ENCODE data around the gene USP30. TPM values are rescaled to one million over a fixed set of nuclear protein-coding genes. Genes with fewer than 3 reads are reported as not detected.

USP30 gene
- total RNA-seq, 1 experiment from 2014 or later = 6.9 TPM

DNA sequence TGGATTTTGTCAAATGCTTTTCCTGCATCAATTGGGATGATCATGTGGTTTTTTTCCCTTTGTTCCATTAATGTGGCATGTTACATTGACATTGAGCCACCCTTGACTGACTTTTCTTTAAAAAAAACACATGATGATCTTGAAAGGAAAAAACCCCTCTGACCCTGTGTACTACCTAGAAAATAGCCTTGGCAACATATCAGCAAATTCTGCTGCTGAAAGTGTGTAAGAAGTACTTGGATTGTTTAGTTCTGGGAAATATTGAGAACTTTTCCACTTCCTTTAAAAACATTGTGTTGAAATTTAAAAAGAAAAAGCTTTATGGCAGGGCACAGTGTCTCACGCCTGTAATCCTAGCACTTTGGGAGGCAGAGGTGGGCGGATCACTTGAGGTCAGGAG is 84.7 kb downstream of the USP30 start (continued):
- TF ChIP-seq, protein P1, sequence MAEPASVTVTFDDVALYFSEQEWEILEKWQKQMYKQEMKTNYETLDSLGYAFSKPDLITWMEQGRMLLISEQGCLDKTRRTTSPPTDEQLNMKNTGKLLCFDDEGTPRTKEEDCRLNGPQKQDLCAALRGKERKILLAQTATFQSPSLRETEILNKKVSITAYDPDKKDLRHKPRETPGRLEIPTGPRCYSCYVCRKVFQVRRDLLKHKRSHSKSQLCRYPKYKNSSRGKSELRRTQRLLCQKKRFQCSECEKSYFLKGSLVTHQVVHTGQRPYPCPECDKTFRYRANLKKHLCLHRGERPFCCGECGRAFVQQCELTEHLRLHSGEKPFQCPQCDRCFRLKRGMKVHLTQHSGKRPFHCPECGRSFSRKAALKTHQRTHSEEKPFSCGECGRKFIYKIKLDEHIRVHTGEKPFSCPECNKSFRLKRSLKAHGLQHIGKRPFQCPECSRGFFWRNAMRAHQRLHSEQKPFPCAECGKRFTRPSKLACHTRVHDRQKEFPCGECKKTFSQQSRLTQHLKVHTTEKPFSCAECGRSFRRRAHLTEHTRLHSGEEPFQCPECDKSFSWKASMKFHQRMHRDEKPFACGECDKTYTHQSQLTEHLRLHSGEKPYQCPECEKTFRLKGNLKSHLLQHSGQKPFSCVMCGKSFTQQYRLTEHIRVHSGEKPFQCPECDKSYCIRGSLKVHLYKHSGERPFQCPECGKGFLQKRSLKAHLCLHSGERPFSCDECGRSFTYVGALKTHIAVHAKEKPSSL (CRISPR knock-in tag; conservative IDR thresholded peaks at IDR 0.05) = no peak
- TF ChIP-seq, protein P2, sequence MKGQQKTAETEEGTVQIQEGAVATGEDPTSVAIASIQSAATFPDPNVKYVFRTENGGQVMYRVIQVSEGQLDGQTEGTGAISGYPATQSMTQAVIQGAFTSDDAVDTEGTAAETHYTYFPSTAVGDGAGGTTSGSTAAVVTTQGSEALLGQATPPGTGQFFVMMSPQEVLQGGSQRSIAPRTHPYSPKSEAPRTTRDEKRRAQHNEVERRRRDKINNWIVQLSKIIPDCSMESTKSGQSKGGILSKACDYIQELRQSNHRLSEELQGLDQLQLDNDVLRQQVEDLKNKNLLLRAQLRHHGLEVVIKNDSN (CRISPR knock-in tag; IDR thresholded peaks at IDR 0.05) = no peak
- TF ChIP-seq, protein P3, sequence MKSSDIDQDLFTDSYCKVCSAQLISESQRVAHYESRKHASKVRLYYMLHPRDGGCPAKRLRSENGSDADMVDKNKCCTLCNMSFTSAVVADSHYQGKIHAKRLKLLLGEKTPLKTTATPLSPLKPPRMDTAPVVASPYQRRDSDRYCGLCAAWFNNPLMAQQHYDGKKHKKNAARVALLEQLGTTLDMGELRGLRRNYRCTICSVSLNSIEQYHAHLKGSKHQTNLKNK (CRISPR knock-in tag; IDR thresholded peaks at IDR 0.05) = no peak
- TF ChIP-seq GABPB1 (CRISPR knock-in tag; IDR thresholded peaks at IDR 0.05) = no peak
- no peak for TF ChIP-seq MYBL2 (CRISPR knock-in tag; IDR thresholded peaks at IDR 0.05)

Other genes starting within 250 kb of the USP30 start
- gene SSH1, start 195.0 kb upstream of the USP30 start, total RNA-seq (2021) = 18.7 to 23.1 TPM (median 21.3 TPM) in 3 replicates
- 0.17 TPM in 1 of 3 replicates, not detected in the others for gene DAO, start 172.5 kb upstream of the USP30 start, total RNA-seq (2021)
- 0.04 to 0.07 TPM (median 0.07 TPM) in 3 replicates for gene SVOP, start 31.5 kb upstream of the USP30 start, total RNA-seq (2021)
- 15.2 to 20.7 TPM (median 19.8 TPM) in 3 replicates for gene ALKBH2, start 40.9 kb downstream of the USP30 start, total RNA-seq (2021)
- gene UNG, start 45.0 kb downstream of the USP30 start, total RNA-seq (2021) = 125 to 135 TPM (median 127 TPM) in 3 replicates
- gene ACACB, start 64.0 kb downstream of the USP30 start, total RNA-seq (2021) = 20.0 to 21.6 TPM (median 20.9 TPM) in 3 replicates

Measured in WTC11 (cell line).